WTC11 (cell line): Measurements from ENCODE around the gene NT5C1A. TPM values are rescaled to one million over a fixed set of nuclear protein-coding genes. Genes with fewer than 3 reads are reported as not detected.

Experiments
- ATAC-seq: fragments of 200-7000 bp; cut with Tn5 transposase; 2 replicates; pipeline ENCODE4 v1.10.0; 2021; ENCODE audit warnings: mild to moderate bottlenecking, moderate library complexity
- CTCF ChIA-PET: fragments of 300-600 bp; sonication (Branson Sonifier 250); formaldehyde crosslinking; loops from one replicate; lab custom pipeline; 2021; ENCODE audit warnings: antibody characterized with exemption; lab: Charles Lee
- POLR2A ChIA-PET: fragments of 350-600 bp; sonication (Branson Sonifier 250); formaldehyde crosslinking; loops from one replicate; lab custom pipeline; 2021; ENCODE audit warnings: antibody characterized with exemption; lab: Charles Lee
- DNase-seq: peaks from one replicate; pipeline ENCODE4 v3.0.0; 2021; ENCODE audit warnings: low spot score
- H3K27ac Mint-ChIP-seq: 2 replicates; pipeline ENCODE4 v1.8.0; 2021; ENCODE audit warnings: mixed read lengths
- H3K27me3 Mint-ChIP-seq: 2 replicates; pipeline ENCODE4 v1.8.0; 2021; ENCODE audit warnings: low read depth, mild to moderate bottlenecking, moderate library complexity, mixed read lengths
- H3K36me3 Mint-ChIP-seq: 2 replicates; pipeline ENCODE4 v1.8.0; 2021; ENCODE audit warnings: mixed read lengths
- H3K4me1 Mint-ChIP-seq: 2 replicates; pipeline ENCODE4 v1.8.0; 2022; ENCODE audit warnings: mixed read lengths
- H3K4me3 Mint-ChIP-seq: 2 replicates; pipeline ENCODE4 v1.8.0; 2021; ENCODE audit warnings: mild to moderate bottlenecking, moderate library complexity, mixed read lengths
- H3K9me3 Mint-ChIP-seq: 2 replicates; pipeline ENCODE4 v1.8.0; 2021; ENCODE audit warnings: mixed read lengths
- ETV6 ChIP-seq: sonication (generic); formaldehyde crosslinking; IDR thresholded peaks from 2 replicates; pipeline ENCODE4 v1.8.1; 2022; ENCODE audit warnings: mild to moderate bottlenecking, missing genetic modification reagents
- FOXP1 ChIP-seq: sonication (generic); formaldehyde crosslinking; IDR thresholded peaks from 2 replicates; pipeline ENCODE4 v1.8.0; 2022; ENCODE audit warnings: missing genetic modification reagents, mild to moderate bottlenecking, moderate library complexity, borderline replicate concordance
- GABPB1 ChIP-seq: sonication (generic); formaldehyde crosslinking; IDR thresholded peaks from 2 replicates; pipeline ENCODE4 v1.8.1; 2023; ENCODE audit warnings: mild to moderate bottlenecking, missing genetic modification reagents
- GTF2I ChIP-seq: fragments of 250-450 bp; sonication (Bioruptor Pico); conservative IDR thresholded peaks from 2 replicates; pipeline ENCODE4 v1.4.0; 2021; ENCODE audit warnings: mild to moderate bottlenecking
- HMGXB4 ChIP-seq: sonication (generic); formaldehyde crosslinking; IDR thresholded peaks from 2 replicates; pipeline ENCODE4 v1.8.1; 2023; ENCODE audit warnings: mild to moderate bottlenecking, moderate library complexity, missing genetic modification reagents
- MAX ChIP-seq: sonication (generic); formaldehyde crosslinking; IDR thresholded peaks from 2 replicates; pipeline ENCODE4 v1.8.0; 2022; ENCODE audit warnings: mild to moderate bottlenecking, missing genetic modification reagents
- MYBL2 ChIP-seq: sonication (generic); formaldehyde crosslinking; IDR thresholded peaks from 2 replicates; pipeline ENCODE4 v1.8.1; 2023; ENCODE audit warnings: mild to moderate bottlenecking, moderate library complexity, missing genetic modification reagents
- PRRX2 ChIP-seq: fragments of 250-450 bp; sonication (Bioruptor Pico); IDR thresholded peaks from 2 replicates; pipeline ENCODE4 v1.8.0; 2021; ENCODE audit warnings: mild to moderate bottlenecking
- RORB ChIP-seq: fragments of 250-450 bp; sonication (Bioruptor Pico); IDR thresholded peaks from 2 replicates; pipeline ENCODE4 v1.9.0; 2021; ENCODE audit warnings: mild to moderate bottlenecking
- STAT6 ChIP-seq: sonication (generic); formaldehyde crosslinking; conservative IDR thresholded peaks from 2 replicates; pipeline ENCODE4 v1.8.1; 2023; ENCODE audit warnings: mild to moderate bottlenecking, low read depth, missing genetic modification reagents, moderate library complexity
- TEAD4 ChIP-seq: sonication (generic); formaldehyde crosslinking; IDR thresholded peaks from 2 replicates; pipeline ENCODE4 v1.8.0; 2022; ENCODE audit warnings: mild to moderate bottlenecking, missing genetic modification reagents
- ZNF138 ChIP-seq: sonication (generic); formaldehyde crosslinking; conservative IDR thresholded peaks from 2 replicates; pipeline ENCODE4 v1.8.1; 2022; ENCODE audit warnings: mild to moderate bottlenecking, moderate library complexity, missing genetic modification reagents
- ZNF263 ChIP-seq: sonication (generic); formaldehyde crosslinking; IDR thresholded peaks from 2 replicates; pipeline ENCODE4 v1.8.1; 2022; ENCODE audit warnings: low read depth, mild to moderate bottlenecking, moderate library complexity, missing genetic modification reagents
- ZNF396 ChIP-seq: fragments of 250-450 bp; sonication (Bioruptor Pico); IDR thresholded peaks from 2 replicates; pipeline ENCODE4 v1.8.0; 2021; ENCODE audit warnings: mild to moderate bottlenecking, moderate library complexity, borderline replicate concordance
- total RNA-seq: library from RNA; stranded (reverse); gene quantifications from 3 replicates; pipeline ENCODE4 v1.2.3, GENCODE V29; 2021
- TF ChIP-seq, protein P1 (sequence below): fragments of 250-450 bp; sonication (Bioruptor Pico); IDR thresholded peaks from 2 replicates; pipeline ENCODE4 v1.8.0; 2021; ENCODE audit warnings: mild to moderate bottlenecking
- TF ChIP-seq, protein P2 (sequence below): fragments of 250-450 bp; sonication (Bioruptor Pico); IDR thresholded peaks from 2 replicates; pipeline ENCODE4 v1.9.0; 2021; ENCODE audit warnings: mild to moderate bottlenecking
- TF ChIP-seq, protein P3 (sequence below): sonication (generic); formaldehyde crosslinking; IDR thresholded peaks from 2 replicates; pipeline ENCODE4 v1.8.1; 2023; ENCODE audit warnings: mild to moderate bottlenecking, missing genetic modification reagents
- TF ChIP-seq, protein P4 (sequence below): sonication (generic); formaldehyde crosslinking; IDR thresholded peaks from 2 replicates; pipeline ENCODE4 v1.8.0; 2022; ENCODE audit warnings: missing genetic modification reagents
- TF ChIP-seq, protein P5 (sequence below): sonication (generic); formaldehyde crosslinking; IDR thresholded peaks from 2 replicates; pipeline ENCODE4 v1.8.1; 2023; ENCODE audit warnings: mild to moderate bottlenecking, missing genetic modification reagents, moderate library complexity
- TF ChIP-seq, protein P6 (sequence below): sonication (generic); formaldehyde crosslinking; conservative IDR thresholded peaks from 2 replicates; pipeline ENCODE4 v1.8.1; 2022; ENCODE audit warnings: mild to moderate bottlenecking, missing genetic modification reagents

The NT5C1A gene
- total RNA-seq, 1 experiment from 2014 or later: not detected

DNA sequence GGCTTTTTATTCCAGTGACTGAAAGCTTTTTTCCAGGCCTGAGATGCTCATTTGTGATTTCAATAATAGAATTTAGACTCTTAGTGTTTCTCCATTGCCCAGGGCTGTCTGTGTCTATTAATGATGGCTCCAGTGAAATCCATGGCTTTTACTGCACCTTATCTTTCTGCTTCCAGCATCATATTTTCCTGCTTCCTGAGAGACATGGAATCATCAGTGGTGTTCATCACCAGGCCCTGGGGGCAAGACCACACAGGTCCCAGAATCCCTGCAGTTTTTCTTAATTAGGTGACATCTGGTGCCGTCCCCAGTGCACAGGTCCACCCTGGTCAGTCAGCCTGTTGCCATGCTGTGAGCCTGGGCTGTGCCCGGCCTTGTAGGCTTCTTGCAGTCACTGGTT lies 15.5 kb downstream of the NT5C1A start:
- DNase-seq (no peak), ATAC-seq (no peak)
- TF ChIP-seq, protein P1, sequence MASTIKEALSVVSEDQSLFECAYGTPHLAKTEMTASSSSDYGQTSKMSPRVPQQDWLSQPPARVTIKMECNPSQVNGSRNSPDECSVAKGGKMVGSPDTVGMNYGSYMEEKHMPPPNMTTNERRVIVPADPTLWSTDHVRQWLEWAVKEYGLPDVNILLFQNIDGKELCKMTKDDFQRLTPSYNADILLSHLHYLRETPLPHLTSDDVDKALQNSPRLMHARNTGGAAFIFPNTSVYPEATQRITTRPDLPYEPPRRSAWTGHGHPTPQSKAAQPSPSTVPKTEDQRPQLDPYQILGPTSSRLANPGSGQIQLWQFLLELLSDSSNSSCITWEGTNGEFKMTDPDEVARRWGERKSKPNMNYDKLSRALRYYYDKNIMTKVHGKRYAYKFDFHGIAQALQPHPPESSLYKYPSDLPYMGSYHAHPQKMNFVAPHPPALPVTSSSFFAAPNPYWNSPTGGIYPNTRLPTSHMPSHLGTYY (CRISPR knock-in tag): no peak
- TF ChIP-seq, protein P2, sequence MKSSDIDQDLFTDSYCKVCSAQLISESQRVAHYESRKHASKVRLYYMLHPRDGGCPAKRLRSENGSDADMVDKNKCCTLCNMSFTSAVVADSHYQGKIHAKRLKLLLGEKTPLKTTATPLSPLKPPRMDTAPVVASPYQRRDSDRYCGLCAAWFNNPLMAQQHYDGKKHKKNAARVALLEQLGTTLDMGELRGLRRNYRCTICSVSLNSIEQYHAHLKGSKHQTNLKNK (CRISPR knock-in tag): no peak
- TF ChIP-seq GTF2I (CRISPR knock-in tag): no peak
- TF ChIP-seq, protein P3, sequence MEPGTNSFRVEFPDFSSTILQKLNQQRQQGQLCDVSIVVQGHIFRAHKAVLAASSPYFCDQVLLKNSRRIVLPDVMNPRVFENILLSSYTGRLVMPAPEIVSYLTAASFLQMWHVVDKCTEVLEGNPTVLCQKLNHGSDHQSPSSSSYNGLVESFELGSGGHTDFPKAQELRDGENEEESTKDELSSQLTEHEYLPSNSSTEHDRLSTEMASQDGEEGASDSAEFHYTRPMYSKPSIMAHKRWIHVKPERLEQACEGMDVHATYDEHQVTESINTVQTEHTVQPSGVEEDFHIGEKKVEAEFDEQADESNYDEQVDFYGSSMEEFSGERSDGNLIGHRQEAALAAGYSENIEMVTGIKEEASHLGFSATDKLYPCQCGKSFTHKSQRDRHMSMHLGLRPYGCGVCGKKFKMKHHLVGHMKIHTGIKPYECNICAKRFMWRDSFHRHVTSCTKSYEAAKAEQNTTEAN: no peak
- TF ChIP-seq ZNF396: no peak
- no peak for TF ChIP-seq ZNF263 (CRISPR knock-in tag)
- TF ChIP-seq HMGXB4 (CRISPR knock-in tag): no peak
- TF ChIP-seq STAT6: no peak
- no peak for TF ChIP-seq TEAD4
- TF ChIP-seq MAX (CRISPR knock-in tag): no peak
- no peak for TF ChIP-seq GABPB1 (CRISPR knock-in tag)
- no peak for TF ChIP-seq PRRX2 (CRISPR knock-in tag)
- TF ChIP-seq FOXP1 (CRISPR knock-in tag): no peak
- no peak for TF ChIP-seq MYBL2 (CRISPR knock-in tag)
- TF ChIP-seq ETV6: no peak
- no peak for TF ChIP-seq RORB (CRISPR knock-in tag)
- TF ChIP-seq, protein P4, sequence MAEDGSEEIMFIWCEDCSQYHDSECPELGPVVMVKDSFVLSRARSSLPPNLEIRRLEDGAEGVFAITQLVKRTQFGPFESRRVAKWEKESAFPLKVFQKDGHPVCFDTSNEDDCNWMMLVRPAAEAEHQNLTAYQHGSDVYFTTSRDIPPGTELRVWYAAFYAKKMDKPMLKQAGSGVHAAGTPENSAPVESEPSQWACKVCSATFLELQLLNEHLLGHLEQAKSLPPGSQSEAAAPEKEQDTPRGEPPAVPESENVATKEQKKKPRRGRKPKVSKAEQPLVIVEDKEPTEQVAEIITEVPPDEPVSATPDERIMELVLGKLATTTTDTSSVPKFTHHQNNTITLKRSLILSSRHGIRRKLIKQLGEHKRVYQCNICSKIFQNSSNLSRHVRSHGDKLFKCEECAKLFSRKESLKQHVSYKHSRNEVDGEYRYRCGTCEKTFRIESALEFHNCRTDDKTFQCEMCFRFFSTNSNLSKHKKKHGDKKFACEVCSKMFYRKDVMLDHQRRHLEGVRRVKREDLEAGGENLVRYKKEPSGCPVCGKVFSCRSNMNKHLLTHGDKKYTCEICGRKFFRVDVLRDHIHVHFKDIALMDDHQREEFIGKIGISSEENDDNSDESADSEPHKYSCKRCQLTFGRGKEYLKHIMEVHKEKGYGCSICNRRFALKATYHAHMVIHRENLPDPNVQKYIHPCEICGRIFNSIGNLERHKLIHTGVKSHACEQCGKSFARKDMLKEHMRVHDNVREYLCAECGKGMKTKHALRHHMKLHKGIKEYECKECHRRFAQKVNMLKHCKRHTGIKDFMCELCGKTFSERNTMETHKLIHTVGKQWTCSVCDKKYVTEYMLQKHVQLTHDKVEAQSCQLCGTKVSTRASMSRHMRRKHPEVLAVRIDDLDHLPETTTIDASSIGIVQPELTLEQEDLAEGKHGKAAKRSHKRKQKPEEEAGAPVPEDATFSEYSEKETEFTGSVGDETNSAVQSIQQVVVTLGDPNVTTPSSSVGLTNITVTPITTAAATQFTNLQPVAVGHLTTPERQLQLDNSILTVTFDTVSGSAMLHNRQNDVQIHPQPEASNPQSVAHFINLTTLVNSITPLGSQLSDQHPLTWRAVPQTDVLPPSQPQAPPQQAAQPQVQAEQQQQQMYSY (CRISPR knock-in tag): no peak
- TF ChIP-seq, protein P5, sequence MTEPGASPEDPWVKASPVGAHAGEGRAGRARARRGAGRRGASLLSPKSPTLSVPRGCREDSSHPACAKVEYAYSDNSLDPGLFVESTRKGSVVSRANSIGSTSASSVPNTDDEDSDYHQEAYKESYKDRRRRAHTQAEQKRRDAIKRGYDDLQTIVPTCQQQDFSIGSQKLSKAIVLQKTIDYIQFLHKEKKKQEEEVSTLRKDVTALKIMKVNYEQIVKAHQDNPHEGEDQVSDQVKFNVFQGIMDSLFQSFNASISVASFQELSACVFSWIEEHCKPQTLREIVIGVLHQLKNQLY (CRISPR knock-in tag): no peak
- TF ChIP-seq ZNF138 (CRISPR knock-in tag): no peak
- TF ChIP-seq, protein P6, sequence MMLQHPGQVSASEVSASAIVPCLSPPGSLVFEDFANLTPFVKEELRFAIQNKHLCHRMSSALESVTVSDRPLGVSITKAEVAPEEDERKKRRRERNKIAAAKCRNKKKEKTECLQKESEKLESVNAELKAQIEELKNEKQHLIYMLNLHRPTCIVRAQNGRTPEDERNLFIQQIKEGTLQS (CRISPR knock-in tag): no peak
- H3K9me3 Mint-ChIP-seq: no peaks in the 10 kb centered on the region
- peaks cover 5% of the 10 kb centered on the region for H3K4me1 Mint-ChIP-seq
- H3K4me3 Mint-ChIP-seq: no peak overlapping the region
- ChIA-PET POLR2A (no interaction called here), CTCF (interaction anchor here (4.5 to 5.9 kb wide), 2 partner anchors 46 to 51 kb away, joined by 44 to 86 read pairs; no protein-coding TSS in a partner anchor)
- H3K27me3 Mint-ChIP-seq: peaks cover 82% of the 10 kb centered on the region
- no peak overlapping the region for H3K27ac Mint-ChIP-seq
- no peaks in the 10 kb centered on the region for H3K36me3 Mint-ChIP-seq
